GM21825 (cell line): ENCODE results near the gene OR11H1.
"Not testable (repeated sequence)": the region's sequence is repeated elsewhere in the genome, so short reads cannot be mapped to it uniquely, and the experiment has no call there.

Experiments
- ATAC-seq: cut with Tn5 transposase; IDR thresholded peaks from one replicate; pipeline ENCODE4 v1.9.1; 2021; ENCODE audit warnings: mild to moderate bottlenecking, moderate library complexity; ENCODE audit not compliant: unreplicated experiment

OR11H1 gene, protein sequence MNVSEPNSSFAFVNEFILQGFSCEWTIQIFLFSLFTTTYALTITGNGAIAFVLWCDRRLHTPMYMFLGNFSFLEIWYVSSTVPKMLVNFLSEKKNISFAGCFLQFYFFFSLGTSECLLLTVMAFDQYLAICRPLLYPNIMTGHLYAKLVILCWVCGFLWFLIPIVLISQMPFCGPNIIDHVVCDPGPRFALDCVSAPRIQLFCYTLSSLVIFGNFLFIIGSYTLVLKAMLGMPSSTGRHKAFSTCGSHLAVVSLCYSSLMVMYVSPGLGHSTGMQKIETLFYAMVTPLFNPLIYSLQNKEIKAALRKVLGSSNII

DNA sequence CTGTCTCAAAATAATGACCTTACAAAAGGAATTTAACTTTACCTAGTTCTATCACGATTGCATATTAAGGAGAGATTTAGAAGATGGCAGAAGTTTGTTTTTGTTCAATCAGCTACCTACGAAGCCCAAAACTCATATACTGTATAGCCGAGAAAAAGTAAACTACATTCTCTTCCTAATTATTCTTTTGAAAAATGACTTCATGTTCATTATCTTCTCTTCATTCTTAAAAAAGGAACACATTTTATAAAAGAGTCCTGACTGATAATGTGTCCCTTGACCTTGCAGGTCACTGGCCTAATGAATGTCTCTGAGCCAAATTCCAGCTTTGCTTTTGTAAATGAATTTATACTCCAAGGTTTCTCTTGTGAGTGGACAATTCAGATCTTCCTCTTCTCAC lies at the start of gene OR11H1:
Gene OR11H1, plus strand, starts transcription at position 301 of the 400 bp plus-strand sequence. Its CDS starts 0 bp downstream, at position 301.
- ATAC-seq: not testable (repeated sequence)

DNA sequence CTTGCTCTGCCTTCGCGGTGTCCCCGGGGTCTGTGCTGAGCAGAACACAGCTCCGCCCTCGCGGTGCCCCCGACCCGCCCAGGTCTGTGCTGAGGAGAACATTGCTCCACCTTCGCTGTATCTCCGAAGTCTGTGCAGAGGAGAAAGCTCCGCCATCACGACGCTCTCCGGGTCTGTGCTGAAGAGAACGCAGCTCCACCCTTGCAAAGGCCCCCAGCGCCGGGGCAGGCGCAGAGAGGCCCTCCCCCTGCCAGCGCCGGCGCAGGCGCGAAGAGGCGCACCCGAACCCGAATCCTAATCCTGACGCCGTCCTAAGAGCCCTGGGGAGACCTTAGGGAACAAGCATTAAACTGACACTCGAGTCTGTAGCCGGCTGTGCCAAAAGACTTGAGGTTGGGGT lies 18.0 kb upstream of the OR11H1 start:
- not testable (repeated sequence) for ATAC-seq

DNA sequence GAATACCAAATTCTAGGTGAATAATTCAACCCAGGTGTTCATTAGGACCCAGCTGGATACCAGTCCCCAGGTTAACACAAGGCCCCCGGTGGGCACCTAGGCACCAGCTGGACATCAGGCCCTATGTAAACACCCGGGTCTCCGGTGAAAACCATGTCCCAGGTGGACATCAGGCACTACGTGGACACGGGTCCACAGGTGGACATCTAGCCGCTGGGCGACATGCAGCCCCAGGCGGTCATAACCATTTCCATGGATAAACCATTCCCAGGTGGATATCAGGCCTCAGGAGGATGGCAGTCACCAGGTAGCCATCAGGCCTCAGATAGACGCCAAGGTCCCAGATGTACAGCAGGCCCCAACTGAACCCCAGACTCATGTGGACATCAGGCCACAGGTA lies 12.1 kb upstream of the OR11H1 start:
- ATAC-seq: not testable (repeated sequence)

DNA sequence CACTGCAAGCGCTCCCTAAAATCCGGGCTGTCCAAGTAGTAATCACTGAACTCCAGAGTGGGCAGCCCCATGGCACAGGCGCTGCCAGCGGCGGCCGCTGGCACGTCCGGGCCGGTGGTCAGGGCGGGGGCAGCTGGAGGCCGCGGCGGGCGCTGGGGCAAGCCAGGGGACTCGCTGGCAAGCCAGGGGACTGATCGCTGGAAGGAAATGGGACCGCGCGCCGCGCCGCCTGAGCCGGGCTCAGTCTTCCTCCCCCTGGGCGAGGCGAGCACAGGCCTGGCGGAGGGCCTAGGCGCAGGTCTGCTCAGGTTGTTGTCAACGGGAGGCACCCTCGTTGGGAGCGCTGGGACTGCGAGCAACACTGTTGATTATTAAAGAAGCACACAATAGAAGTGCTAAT lies 25.8 kb downstream of the OR11H1 start:
- ATAC-seq: not testable (repeated sequence)

DNA sequence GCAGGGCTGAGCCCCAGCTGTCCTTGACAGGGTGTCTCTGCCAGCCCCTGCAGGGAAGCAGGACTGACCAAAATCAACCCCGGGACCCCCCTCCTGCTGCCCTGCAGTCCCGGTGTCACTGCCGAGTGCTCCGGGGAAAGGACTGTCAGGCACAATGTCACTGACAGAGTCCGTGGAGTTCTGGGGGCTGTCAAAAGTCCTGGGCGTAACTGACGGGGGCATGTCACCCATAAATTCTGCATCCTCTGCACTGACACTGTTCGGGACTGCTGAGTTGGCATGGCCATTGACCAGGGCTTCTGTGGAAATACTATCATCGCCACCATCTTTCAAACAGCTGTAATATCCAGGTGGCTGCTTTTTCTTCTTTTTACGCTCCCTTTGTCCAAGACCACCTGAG lies 35.5 kb downstream of the OR11H1 start:
- ATAC-seq: not testable (repeated sequence)

DNA sequence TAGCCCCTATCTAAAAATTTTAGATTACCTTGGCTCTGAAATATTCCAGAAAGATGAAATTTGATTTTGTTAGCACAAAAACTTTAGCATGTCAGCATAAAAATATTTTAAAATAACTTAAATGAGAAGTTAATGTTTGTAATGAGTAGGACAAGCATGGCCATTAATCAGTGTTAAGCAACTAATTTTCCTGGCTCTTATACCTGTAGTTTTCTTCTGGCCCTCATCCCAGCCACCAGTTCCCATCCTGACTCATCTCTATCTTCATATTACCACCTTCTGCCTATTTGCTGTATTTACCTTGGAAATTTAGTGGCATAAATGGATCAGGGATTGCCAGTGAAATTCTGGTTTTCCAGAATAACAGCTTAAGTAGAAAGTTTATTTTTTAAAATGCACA lies 37.1 kb downstream of the OR11H1 start:
- ATAC-seq: not testable (repeated sequence)
